GM12878 (cell line): Measurements from ENCODE around the gene MAPRE2. TPM values are rescaled to one million over a fixed set of nuclear protein-coding genes. Genes with fewer than 3 reads are reported as not detected.
A peak's percentile ranks its signal among the peaks of the same experiment; 100 is the strongest.

Source experiments
- ATAC-seq: fragments of 200-7000 bp; cut with Tn5 transposase; 3 replicates; pipeline ENCODE4 v1.9.1; 2020; ENCODE audit warnings: mild to moderate bottlenecking, moderate library complexity
- BruUV-seq: library from RNA; stranded (reverse); fragments of 400-500 nt; replicated peaks from 2 replicates; lab custom pipeline; 2021; lab: Mats Ljungman, UMichigan
- CTCF ChIA-PET: fragments of 300-600 bp; sonication (Branson Sonifier 250); formaldehyde crosslinking; extraction: SDS; loops from one replicate; lab custom pipeline; 2021; ENCODE audit warnings: inconsistent platforms; lab: Yijun Ruan, JAX
- POLR2A ChIA-PET: fragments of 350-600 bp; formaldehyde crosslinking; extraction: SDS; loops from one replicate; lab custom pipeline; 2021; ENCODE audit warnings: inconsistent platforms; lab: Charles Lee
- RAD21 ChIA-PET: fragments of 300-600 bp; sonication (Branson Sonifier 250); formaldehyde crosslinking; loops from one replicate; lab custom pipeline; 2023; ENCODE audit warnings: antibody characterized with exemption; ENCODE audit not compliant: unreplicated experiment; lab: Charles Lee
- SMC1A ChIA-PET: fragments of 300-600 bp; sonication (Branson Sonifier 250); formaldehyde crosslinking; loops from one replicate; lab custom pipeline; 2023; ENCODE audit not compliant: unreplicated experiment, uncharacterized antibody; lab: Charles Lee
- DNase-seq: peaks from one replicate; pipeline ENCODE4 v3.0.0-alpha.2; 2011; ENCODE audit warnings: low read depth, low spot score
- FAIRE-seq: peaks from 3 replicates; lab custom pipeline; 2011; peaks lifted over from hg19 to GRCh38; lab: Jason Lieb, UNC
- H2AFZ ChIP-seq: 2 replicates; pipeline ENCODE4 v1.6.0; 2011; ENCODE audit warnings: low read depth, low read length, control low read depth; ENCODE audit not compliant: control insufficient read depth
- H3K27ac ChIP-seq: 2 replicates; pipeline ENCODE4 v1.5.1; 2011; ENCODE audit warnings: control low read depth; ENCODE audit not compliant: control insufficient read depth, insufficient read depth
- H3K27me3 ChIP-seq, 2 experiments: replicated peaks in 1 of 2; 2 replicates each; pipeline versions ENCODE4 v1.6.0 to v1.6.1; 2011; ENCODE audit warnings: low read length in 1 of 2; ENCODE audit not compliant: control insufficient read depth in 2 of 2, insufficient read depth in 2 of 2
- H3K36me3 ChIP-seq, 2 experiments: 2 replicates each; pipeline ENCODE4 v1.5.1; 2011; ENCODE audit warnings: low read length in 1 of 2; ENCODE audit not compliant: control insufficient read depth in 2 of 2, insufficient read depth in 2 of 2
- H3K4me1 ChIP-seq: 2 replicates; pipeline ENCODE4 v1.6.1; 2011; ENCODE audit warnings: mild to moderate bottlenecking, low read length, moderate library complexity, mixed read lengths; ENCODE audit not compliant: control insufficient read depth, insufficient read depth
- H3K4me2 ChIP-seq: 2 replicates; pipeline ENCODE4 v1.6.0; 2011; ENCODE audit warnings: control low read depth; ENCODE audit not compliant: control insufficient read depth, insufficient read depth
- H3K4me3 ChIP-seq: fragments of 200-600 bp; sonication (generic); 2 replicates; pipeline ENCODE4 v1.5.1; 2016
- H3K79me2 ChIP-seq: 2 replicates; pipeline ENCODE4 v1.6.0; 2011; ENCODE audit warnings: low read length; ENCODE audit not compliant: control insufficient read depth, insufficient read depth
- H3K9ac ChIP-seq: 2 replicates; pipeline ENCODE4 v1.8.0; 2011; ENCODE audit warnings: low read length, control low read depth, mixed read lengths; ENCODE audit not compliant: control insufficient read depth, insufficient read depth
- H3K9me3 ChIP-seq: replicated peaks from 3 replicates; pipeline ENCODE4 v1.5.1; 2011; ENCODE audit warnings: mild to moderate bottlenecking, low read length; ENCODE audit not compliant: control insufficient read depth, insufficient read depth
- H4K20me1 ChIP-seq: 2 replicates; pipeline ENCODE4 v1.6.0; 2011; ENCODE audit not compliant: control insufficient read depth, insufficient read depth
- ASH2L ChIP-seq: fragments of 300-600, 200-600 bp; sonication (generic); IDR thresholded peaks from 2 replicates; pipeline ENCODE4 v1.6.1; 2017; ENCODE audit warnings: low read depth, mild to moderate bottlenecking, borderline replicate concordance
- BHLHE40 ChIP-seq, 2 experiments: fragments of 450-650 bp in 1 of 2; IDR thresholded peaks; 2 replicates each; pipeline ENCODE4 v1.6.1; 2011 to 2017; ENCODE audit warnings: low read depth in 2 of 2, borderline replicate concordance in 1 of 2, improper control_type of control experiment in 1 of 2, low read length in 1 of 2, mild to moderate bottlenecking in 1 of 2
- CHD2 ChIP-seq: IDR thresholded peaks from 2 replicates; pipeline ENCODE4 v1.6.1; 2011; ENCODE audit warnings: low read depth, low read length, improper control_type of control experiment, borderline replicate concordance
- EP300 ChIP-seq, 2 experiments: fragments of 150-350 bp in 1 of 2; IDR thresholded peaks; 2 replicates each; pipeline ENCODE4 v1.6.1; 2011 to 2012; ENCODE audit warnings: low read depth in 2 of 2, low read length in 2 of 2, borderline replicate concordance in 1 of 2, improper control_type of control experiment in 1 of 2, inconsistent platforms in 1 of 2; ENCODE audit not compliant: control insufficient read depth in 1 of 2
- ETV6 ChIP-seq, 2 experiments: fragments of 450-650 bp in 1 of 2; IDR thresholded peaks in 1 of 2; conservative IDR thresholded peaks in 1 of 2; 2 replicates each; pipeline ENCODE4 v1.6.1; 2014; ENCODE audit warnings: antibody characterized with exemption in 1 of 2, borderline replicate concordance in 1 of 2, low read depth in 1 of 2, mild to moderate bottlenecking in 1 of 2, moderate library complexity in 1 of 2
- KLF5 ChIP-seq: fragments of 450-650 bp; IDR thresholded peaks from 2 replicates; pipeline ENCODE4 v1.6.1; 2014; ENCODE audit warnings: mild to moderate bottlenecking; ENCODE audit not compliant: partially characterized antibody
- LARP7 ChIP-seq: fragments of 450-650 bp; IDR thresholded peaks from 2 replicates; pipeline ENCODE4 v1.6.1; 2017; ENCODE audit warnings: mild to moderate bottlenecking
- MEF2B ChIP-seq: fragments of 450-650 bp; IDR thresholded peaks from 2 replicates; pipeline ENCODE4 v1.6.1; 2018; ENCODE audit warnings: mild to moderate bottlenecking, moderate library complexity; ENCODE audit not compliant: partially characterized antibody, poor library complexity, severe bottlenecking
- MTA2 ChIP-seq: fragments of 450-650 bp; IDR thresholded peaks from 2 replicates; pipeline ENCODE4 v1.6.1; 2016; ENCODE audit warnings: low read depth, mild to moderate bottlenecking, moderate library complexity
- NFXL1 ChIP-seq: fragments of 450-650 bp; IDR thresholded peaks from 2 replicates; pipeline ENCODE4 v1.6.1; 2017; ENCODE audit warnings: antibody characterized with exemption, mild to moderate bottlenecking, borderline replicate concordance
- POU2F2 ChIP-seq: IDR thresholded peaks from 3 replicates; pipeline ENCODE4 v1.6.1; 2011; ENCODE audit warnings: low read depth, mild to moderate bottlenecking, low read length, borderline replicate concordance
- SMC3 ChIP-seq: IDR thresholded peaks from 2 replicates; pipeline ENCODE4 v1.6.1; 2011; ENCODE audit warnings: low read length, improper control_type of control experiment, borderline replicate concordance
- SREBF1 ChIP-seq: IDR thresholded peaks from 2 replicates; pipeline ENCODE4 v1.6.1; 2012; ENCODE audit warnings: mild to moderate bottlenecking, low read length
- SREBF2 ChIP-seq: IDR thresholded peaks from 2 replicates; pipeline ENCODE4 v1.6.1; 2012; ENCODE audit warnings: mild to moderate bottlenecking, low read length
- TBL1XR1 ChIP-seq: IDR thresholded peaks from 2 replicates; pipeline ENCODE4 v1.6.1; 2012; ENCODE audit warnings: low read depth, low read length, improper control_type of control experiment
- WGBS: methylation state at CpG from one replicate; pipeline ENCODE4 v1.1.6; 2016; ENCODE audit warnings: low lambda C conversion rate; ENCODE audit not compliant: insufficient replicate concordance, insufficient coverage; ENCODE audit errors: missing lambda C conversion rate; 5-methylcytosine and 5-hydroxymethylcytosine counted together
- in situ Hi-C: fragments of 300-500 bp; cut with MboI; formaldehyde crosslinking; loops from 9 replicates; pipeline ENCODE4 v1.14.3; 2018; ENCODE audit warnings: mixed read lengths
- intact Hi-C: fragments of 100-400 bp; cut with micrococcal nuclease; formaldehyde crosslinking; loops from one replicate; pipeline ENCODE4 v1.14.2; 2022; ENCODE audit not compliant: unreplicated experiment
- polyA plus RNA-seq, 11 experiments: library from polyadenylated mRNA; depleted of rRNA in 4 of 11; unstranded in 6 of 11; stranded (reverse) in 5 of 11; fragments of >200 nt; fragmentation: Nextera tagmentation in 4 of 11; fragmentation: Illumina TruSeq in 1 of 11; extraction: Ambion mirVana in 4 of 11; extraction: Trizol in 1 of 11; gene quantifications; 1 replicate in 1 of 11; 2 replicates in 10 of 11; pipeline versions ENCODE4 v1.2.1 to v1.2.3, GENCODE V29; 2011 to 2016; ENCODE audit warnings: inconsistent platforms in 2 of 11, missing spikeins in 2 of 11, low read depth in 1 of 11
- total RNA-seq, 4 experiments: library from RNA; depleted of rRNA in 3 of 4; stranded (reverse); fragments of >200 nt in 3 of 4; fragmentation: Illumina TruSeq in 1 of 4; extraction: Trizol in 1 of 4; gene quantifications; 2 replicates each; pipeline versions ENCODE4 v1.2.1 to v1.2.3, GENCODE V29; 2013 to 2021
- TF ChIP-seq, protein P1 (sequence below): IDR thresholded peaks from 2 replicates; pipeline ENCODE4 v1.6.1; 2011; ENCODE audit warnings: borderline replicate concordance, low read depth, mild to moderate bottlenecking, moderate library complexity, mixed read lengths, low read length; ENCODE audit not compliant: insufficient read depth; ENCODE audit errors: extremely low read length
- TF ChIP-seq, protein P2 (sequence below): fragments of 150-350 bp; IDR thresholded peaks from 2 replicates; pipeline ENCODE4 v1.6.1; 2016; ENCODE audit warnings: low read depth, low read length
- TF ChIP-seq, protein P3 (sequence below), 3 experiments: IDR thresholded peaks in 2 of 3; conservative IDR thresholded peaks in 1 of 3; 2 replicates each; pipeline ENCODE4 v1.5.1; 2011; ENCODE audit warnings: low read depth in 3 of 3, low read length in 3 of 3, mild to moderate bottlenecking in 3 of 3, control low read depth in 2 of 3, moderate library complexity in 2 of 3, inconsistent platforms in 1 of 3, mixed read lengths in 1 of 3; ENCODE audit not compliant: control insufficient read depth in 2 of 3, insufficient read depth in 1 of 3; ENCODE audit errors: extremely low read depth in 1 of 3

Gene MAPRE2
- total and polyA plus RNA-seq, 10 of the 15 experiments (the other 5 are each of a cell fraction or from before 2014, with no cell fraction given), result 11.0 to 50.6 (median 24.0) TPM

DNA sequence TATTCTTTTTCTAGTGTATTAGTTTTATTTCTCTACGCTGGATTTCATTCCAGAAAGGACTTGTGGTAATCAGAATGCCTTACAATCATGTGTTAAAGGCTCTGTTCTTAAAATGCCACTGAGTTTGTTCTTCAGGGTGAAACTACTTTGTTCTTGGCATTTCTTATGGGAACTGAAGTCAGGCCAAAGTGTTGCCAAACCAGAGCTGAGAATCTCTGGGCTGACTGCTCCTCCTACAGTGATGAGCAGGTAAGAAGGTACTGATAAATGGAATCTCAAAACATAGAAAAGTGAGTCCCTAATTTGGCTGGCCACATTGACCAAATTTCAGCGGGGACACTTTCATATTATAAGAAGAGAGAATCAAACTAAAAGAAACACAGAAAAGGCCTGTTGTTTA is 144.6 kb downstream of the MAPRE2 start:
- ATAC-seq (no peak), FAIRE-seq (no peak), DNase-seq (no peak)
- ChIA-PET SMC1A (interaction anchor here (1.4 kb wide), 2 partner anchors 8 to 24 kb away, joined by 3 to 4 read pairs; no protein-coding TSS in a partner anchor), POLR2A (no interaction called here), CTCF (interaction anchor here (1.2 to 2.4 kb wide), 3 partner anchors 42 to 159 kb away, joined by 4 to 7 read pairs (median 4); no protein-coding TSS in a partner anchor), RAD21 (interaction anchor here (1.2 kb wide), 1 partner anchor 157 kb away, joined by 3 read pairs; no protein-coding TSS in a partner anchor)
- no peak overlapping the region for H3K4me3 ChIP-seq
- no peak overlapping the region for H3K27ac ChIP-seq
- no TSS peak for BruUV-seq
- WGBS, result 41% methylated on average over 2 of the region's 2 CpGs
- no peaks in the 10 kb centered on the region for H3K36me3 ChIP-seq
- H3K79me2 ChIP-seq, result no peaks in the 10 kb centered on the region
- no peaks in the 10 kb centered on the region for H3K9me3 ChIP-seq
- intact Hi-C loops (no loop called here), in situ Hi-C loops (no loop called here)
- H3K4me1 ChIP-seq, result no peaks in the 10 kb centered on the region
- H3K9ac ChIP-seq, result no peak overlapping the region
- no peaks in the 10 kb centered on the region for H4K20me1 ChIP-seq
- no peaks in the 10 kb centered on the region for H3K27me3 ChIP-seq
- H3K4me2 ChIP-seq, result no peak overlapping the region
- no peak overlapping the region for H2AFZ ChIP-seq
- TF ChIP-seq MEF2B, result no peak
- TF ChIP-seq EP300 (IDR thresholded peaks at IDR 0.05; ENCODE audit: borderline replicate concordance in 1 of 2, control insufficient read depth in 1 of 2, low read depth in 2 of 2, low read length in 2 of 2), result no peak
- TF ChIP-seq SREBF1, result no peak
- TF ChIP-seq, protein P1, sequence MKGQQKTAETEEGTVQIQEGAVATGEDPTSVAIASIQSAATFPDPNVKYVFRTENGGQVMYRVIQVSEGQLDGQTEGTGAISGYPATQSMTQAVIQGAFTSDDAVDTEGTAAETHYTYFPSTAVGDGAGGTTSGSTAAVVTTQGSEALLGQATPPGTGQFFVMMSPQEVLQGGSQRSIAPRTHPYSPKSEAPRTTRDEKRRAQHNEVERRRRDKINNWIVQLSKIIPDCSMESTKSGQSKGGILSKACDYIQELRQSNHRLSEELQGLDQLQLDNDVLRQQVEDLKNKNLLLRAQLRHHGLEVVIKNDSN, result no peak
- TF ChIP-seq POU2F2, result no peak
- no peak for TF ChIP-seq LARP7
- TF ChIP-seq, protein P2, sequence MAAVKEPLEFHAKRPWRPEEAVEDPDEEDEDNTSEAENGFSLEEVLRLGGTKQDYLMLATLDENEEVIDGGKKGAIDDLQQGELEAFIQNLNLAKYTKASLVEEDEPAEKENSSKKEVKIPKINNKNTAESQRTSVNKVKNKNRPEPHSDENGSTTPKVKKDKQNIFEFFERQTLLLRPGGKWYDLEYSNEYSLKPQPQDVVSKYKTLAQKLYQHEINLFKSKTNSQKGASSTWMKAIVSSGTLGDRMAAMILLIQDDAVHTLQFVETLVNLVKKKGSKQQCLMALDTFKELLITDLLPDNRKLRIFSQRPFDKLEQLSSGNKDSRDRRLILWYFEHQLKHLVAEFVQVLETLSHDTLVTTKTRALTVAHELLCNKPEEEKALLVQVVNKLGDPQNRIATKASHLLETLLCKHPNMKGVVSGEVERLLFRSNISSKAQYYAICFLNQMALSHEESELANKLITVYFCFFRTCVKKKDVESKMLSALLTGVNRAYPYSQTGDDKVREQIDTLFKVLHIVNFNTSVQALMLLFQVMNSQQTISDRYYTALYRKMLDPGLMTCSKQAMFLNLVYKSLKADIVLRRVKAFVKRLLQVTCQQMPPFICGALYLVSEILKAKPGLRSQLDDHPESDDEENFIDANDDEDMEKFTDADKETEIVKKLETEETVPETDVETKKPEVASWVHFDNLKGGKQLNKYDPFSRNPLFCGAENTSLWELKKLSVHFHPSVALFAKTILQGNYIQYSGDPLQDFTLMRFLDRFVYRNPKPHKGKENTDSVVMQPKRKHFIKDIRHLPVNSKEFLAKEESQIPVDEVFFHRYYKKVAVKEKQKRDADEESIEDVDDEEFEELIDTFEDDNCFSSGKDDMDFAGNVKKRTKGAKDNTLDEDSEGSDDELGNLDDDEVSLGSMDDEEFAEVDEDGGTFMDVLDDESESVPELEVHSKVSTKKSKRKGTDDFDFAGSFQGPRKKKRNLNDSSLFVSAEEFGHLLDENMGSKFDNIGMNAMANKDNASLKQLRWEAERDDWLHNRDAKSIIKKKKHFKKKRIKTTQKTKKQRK, result no peak
- no peak for TF ChIP-seq SREBF2
- TF ChIP-seq ASH2L, result no peak
- TF ChIP-seq TBL1XR1, result no peak
- TF ChIP-seq KLF5, result no peak
- TF ChIP-seq BHLHE40 (IDR thresholded peaks at IDR 0.05; ENCODE audit: borderline replicate concordance in 1 of 2, low read depth in 2 of 2, low read length in 1 of 2), result no peak
- TF ChIP-seq, protein P3, sequence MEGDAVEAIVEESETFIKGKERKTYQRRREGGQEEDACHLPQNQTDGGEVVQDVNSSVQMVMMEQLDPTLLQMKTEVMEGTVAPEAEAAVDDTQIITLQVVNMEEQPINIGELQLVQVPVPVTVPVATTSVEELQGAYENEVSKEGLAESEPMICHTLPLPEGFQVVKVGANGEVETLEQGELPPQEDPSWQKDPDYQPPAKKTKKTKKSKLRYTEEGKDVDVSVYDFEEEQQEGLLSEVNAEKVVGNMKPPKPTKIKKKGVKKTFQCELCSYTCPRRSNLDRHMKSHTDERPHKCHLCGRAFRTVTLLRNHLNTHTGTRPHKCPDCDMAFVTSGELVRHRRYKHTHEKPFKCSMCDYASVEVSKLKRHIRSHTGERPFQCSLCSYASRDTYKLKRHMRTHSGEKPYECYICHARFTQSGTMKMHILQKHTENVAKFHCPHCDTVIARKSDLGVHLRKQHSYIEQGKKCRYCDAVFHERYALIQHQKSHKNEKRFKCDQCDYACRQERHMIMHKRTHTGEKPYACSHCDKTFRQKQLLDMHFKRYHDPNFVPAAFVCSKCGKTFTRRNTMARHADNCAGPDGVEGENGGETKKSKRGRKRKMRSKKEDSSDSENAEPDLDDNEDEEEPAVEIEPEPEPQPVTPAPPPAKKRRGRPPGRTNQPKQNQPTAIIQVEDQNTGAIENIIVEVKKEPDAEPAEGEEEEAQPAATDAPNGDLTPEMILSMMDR (IDR thresholded peaks at IDR 0.05 in 2 of 3, conservative IDR thresholded peaks at IDR 0.05 in 1 of 3; ENCODE audit: control insufficient read depth in 2 of 3, extremely low read depth in 1 of 3, insufficient read depth in 1 of 3, low read depth in 3 of 3, low read length in 3 of 3), result 0 out of 6 replicates have a peak, but pooled peaks of 1 of the 3 experiments have one; percentile 10
- no peak for TF ChIP-seq ETV6 (conservative IDR thresholded peaks at IDR 0.05 in 1 of 2, IDR thresholded peaks at IDR 0.05 in 1 of 2; ENCODE audit: borderline replicate concordance in 1 of 2, low read depth in 1 of 2)
- TF ChIP-seq CHD2, result no peak
- no peak for TF ChIP-seq MTA2
- TF ChIP-seq NFXL1, result no peak
- 0 out of 2 replicates have a peak, but pooled peaks have one; percentile 17 for TF ChIP-seq SMC3
